ENCODE data around the gene MRPL10.
"Not testable (repeated sequence)": the region's sequence is repeated elsewhere in the genome, so short reads cannot be mapped to it uniquely, and the experiment has no call there.

MRPL10 gene

GRCh38 chr17:47778184-47778635 lies 53.1 kb downstream of the MRPL10 start:
- Histone ChIP-seq H3K4me3 (no peak overlapping the region), H3K27ac (no peak overlapping the region)
- TF ChIP-seq, protein P1, sequence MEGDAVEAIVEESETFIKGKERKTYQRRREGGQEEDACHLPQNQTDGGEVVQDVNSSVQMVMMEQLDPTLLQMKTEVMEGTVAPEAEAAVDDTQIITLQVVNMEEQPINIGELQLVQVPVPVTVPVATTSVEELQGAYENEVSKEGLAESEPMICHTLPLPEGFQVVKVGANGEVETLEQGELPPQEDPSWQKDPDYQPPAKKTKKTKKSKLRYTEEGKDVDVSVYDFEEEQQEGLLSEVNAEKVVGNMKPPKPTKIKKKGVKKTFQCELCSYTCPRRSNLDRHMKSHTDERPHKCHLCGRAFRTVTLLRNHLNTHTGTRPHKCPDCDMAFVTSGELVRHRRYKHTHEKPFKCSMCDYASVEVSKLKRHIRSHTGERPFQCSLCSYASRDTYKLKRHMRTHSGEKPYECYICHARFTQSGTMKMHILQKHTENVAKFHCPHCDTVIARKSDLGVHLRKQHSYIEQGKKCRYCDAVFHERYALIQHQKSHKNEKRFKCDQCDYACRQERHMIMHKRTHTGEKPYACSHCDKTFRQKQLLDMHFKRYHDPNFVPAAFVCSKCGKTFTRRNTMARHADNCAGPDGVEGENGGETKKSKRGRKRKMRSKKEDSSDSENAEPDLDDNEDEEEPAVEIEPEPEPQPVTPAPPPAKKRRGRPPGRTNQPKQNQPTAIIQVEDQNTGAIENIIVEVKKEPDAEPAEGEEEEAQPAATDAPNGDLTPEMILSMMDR (IDR thresholded peaks at IDR 0.05), result no peak
- no peak for DNase-seq (ENCODE audit: low spot score)

GRCh38 chr17:47776330-47777197 lies 54.8 kb downstream of the MRPL10 start:
- TF ChIP-seq, protein P1 (IDR thresholded peaks at IDR 0.05), result peak; percentile 43
- H3K27ac ChIP-seq, result no peak overlapping the region
- no peak for DNase-seq (ENCODE audit: low spot score)
- H3K4me3 ChIP-seq, result no peak overlapping the region

DNA sequence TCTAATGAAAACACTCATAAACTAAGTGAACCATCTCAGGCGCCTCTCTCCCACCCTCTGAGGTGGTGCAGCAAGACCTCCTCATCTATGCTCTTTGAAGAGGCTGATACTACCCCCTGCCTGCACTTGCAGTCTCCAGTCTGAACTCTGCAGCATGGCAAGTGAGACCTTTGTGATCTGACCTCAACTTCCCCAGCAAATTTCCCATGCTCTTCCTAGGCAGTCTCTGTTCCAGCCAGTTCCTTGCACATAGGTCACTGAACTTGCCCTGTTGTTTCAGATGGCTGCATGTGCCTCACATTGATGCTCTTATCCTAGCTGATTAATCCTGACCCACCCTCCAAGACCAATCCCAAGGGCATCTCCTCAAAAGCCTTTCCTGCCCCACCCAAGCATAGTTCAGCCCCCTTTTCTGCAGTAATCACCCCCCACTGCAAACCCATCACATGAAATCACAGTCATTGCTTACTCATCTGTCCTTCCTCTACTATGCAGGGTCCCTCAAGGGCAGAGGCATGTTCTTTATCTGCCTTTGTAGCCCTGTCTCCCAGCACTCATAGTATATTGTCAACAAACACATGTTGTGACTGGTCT lies 56.3 kb downstream of the MRPL10 start:
- H3K27ac ChIP-seq, result no peak overlapping the region
- no peak for DNase-seq (ENCODE audit: low spot score)
- no peak overlapping the region for H3K4me3 ChIP-seq
- TF ChIP-seq, protein P1 (IDR thresholded peaks at IDR 0.05), result no peak

DNA sequence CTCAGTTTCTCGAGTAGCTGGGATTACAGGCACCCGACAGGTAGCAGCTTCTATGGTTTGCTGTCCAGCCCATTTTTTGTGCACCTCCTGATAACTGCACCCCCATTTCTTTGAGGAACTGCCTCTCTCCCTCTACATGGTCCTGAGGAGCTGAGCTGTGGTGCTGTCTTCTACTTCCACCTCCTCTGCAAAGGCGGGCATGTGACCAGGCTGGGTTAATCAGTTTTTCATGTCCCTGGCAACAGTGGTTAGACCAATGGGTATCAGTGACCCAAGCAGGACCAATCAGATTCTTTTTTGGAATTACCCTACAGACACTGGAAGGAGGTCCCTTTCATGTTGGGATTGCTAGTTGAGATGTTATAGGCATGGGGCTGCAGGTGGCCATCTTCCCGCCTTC lies 57.0 kb downstream of the MRPL10 start:
- no peak overlapping the region for H3K4me3 ChIP-seq
- DNase-seq (ENCODE audit: low spot score), result no peak
- H3K27ac ChIP-seq, result no peak overlapping the region
- TF ChIP-seq, protein P1 (IDR thresholded peaks at IDR 0.05), result no peak

DNA sequence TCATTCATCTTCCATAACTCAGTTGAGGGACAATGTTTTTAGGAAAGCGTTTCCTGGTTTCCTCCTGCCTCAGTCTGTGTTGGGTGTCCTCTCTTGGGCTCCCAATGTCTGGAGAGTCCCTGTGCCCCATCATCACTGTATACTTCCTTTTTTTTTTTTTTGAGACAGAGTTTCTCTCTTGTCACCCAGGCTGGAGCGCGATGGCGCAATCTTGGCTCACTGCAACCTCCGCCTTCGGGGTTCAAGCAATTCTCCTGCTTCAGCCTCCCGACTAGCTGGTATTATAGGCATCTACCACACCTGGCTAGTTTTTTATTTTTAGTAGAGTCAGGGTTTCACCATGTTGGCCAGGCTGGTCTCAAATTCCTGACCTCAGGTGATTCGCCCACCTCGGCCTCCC lies 57.7 kb downstream of the MRPL10 start:
- DNase-seq (ENCODE audit: low spot score), result not testable (repeated sequence)

More for the DNA sequence above, 57.7 kb downstream of the MRPL10 start:
- H3K27ac ChIP-seq, H3K4me3 ChIP-seq: not testable (repeated sequence)

All from coronary artery (tissue), 2 donors.